T-cell (primary cell): ENCODE measurements around the gene SORBS1. TPM values are rescaled to one million over a fixed set of nuclear protein-coding genes. Genes with fewer than 3 reads are reported as not detected.

Experiments
- ATAC-seq, 4 experiments: fragments of 200-7000 bp in 3 of 4; fragments of 150-1000 bp in 1 of 4; cut with Tn5 transposase; replicated peaks in 1 of 4; 1 replicate in 3 of 4; 2 replicates in 1 of 4; pipeline ENCODE4 v1.10.0; 2021; ENCODE audit warnings: moderate library complexity in 3 of 4, mild to moderate bottlenecking in 2 of 4, moderate number of reproducible peaks in 1 of 4
- CTCF ChIA-PET, 2 donors: fragments of 300-600 bp; sonication (Branson Sonifier 250); formaldehyde crosslinking; loops; one replicate each; lab custom pipeline; 2022; ENCODE audit warnings: antibody characterized with exemption in 2 of 2; lab: Charles Lee
- POLR2A ChIA-PET, 2 donors: fragments of 300-600 bp; sonication (Branson Sonifier 250); formaldehyde crosslinking; loops; one replicate each; lab custom pipeline; 2022; ENCODE audit warnings: antibody characterized with exemption in 2 of 2; lab: Charles Lee
- DNase-seq, 35 experiments: peaks; one replicate each; pipeline versions ENCODE4 v3.0.0 to v3.0.0-alpha.2; 2013 to 2023
- H3K27ac ChIP-seq: one replicate; pipeline ENCODE4 v1.5.1; 2013; ENCODE audit warnings: low read length
- H3K27me3 ChIP-seq, 2 experiments: replicated peaks in 1 of 2; 1 replicate in 1 of 2; 2 replicates in 1 of 2; pipeline versions ENCODE4 v1.6.1 to v1.7.0; 2013; ENCODE audit warnings: low read length in 1 of 2, mixed read lengths in 1 of 2; ENCODE audit not compliant: control insufficient read depth in 2 of 2, insufficient read depth in 2 of 2; ENCODE audit errors: extremely low read depth in 1 of 2
- H3K36me3 ChIP-seq, 2 donors: 1 replicate in 1 of 2; 2 replicates in 1 of 2; pipeline versions ENCODE4 v1.6.1 to v1.7.0; 2013; ENCODE audit warnings: low read length in 1 of 2; ENCODE audit not compliant: control insufficient read depth in 2 of 2, insufficient read depth in 1 of 2; ENCODE audit errors: extremely low read depth in 1 of 2
- H3K4me1 ChIP-seq, 2 experiments: 1 replicate in 1 of 2; 2 replicates in 1 of 2; pipeline versions ENCODE4 v1.6.1 to v1.7.0; 2013; ENCODE audit warnings: low read length in 2 of 2, mixed read lengths in 1 of 2; ENCODE audit not compliant: insufficient read depth in 2 of 2, control insufficient read depth in 1 of 2; ENCODE audit errors: extremely low read depth in 1 of 2
- H3K4me3 ChIP-seq, 2 donors: 1 replicate in 1 of 2; 2 replicates in 1 of 2; pipeline versions ENCODE4 v1.5.1 to v1.7.0; 2013; ENCODE audit warnings: mild to moderate bottlenecking in 2 of 2, low read length in 1 of 2, moderate library complexity in 1 of 2; ENCODE audit not compliant: control insufficient read depth in 1 of 2; ENCODE audit errors: extremely low read depth in 1 of 2
- H3K9me3 ChIP-seq: 2 replicates; pipeline ENCODE4 v1.7.0; 2013
- H3K27ac Mint-ChIP-seq, 2 donors: one replicate each; pipeline ENCODE4 v1.8.0; 2020 to 2021; ENCODE audit warnings: mild to moderate bottlenecking in 2 of 2, mixed read lengths in 2 of 2
- H3K27me3 Mint-ChIP-seq, 2 donors: one replicate each; pipeline ENCODE4 v1.8.0; 2021 to 2022; ENCODE audit warnings: mixed read lengths in 2 of 2
- H3K36me3 Mint-ChIP-seq: one replicate; pipeline ENCODE4 v1.8.0; 2021; ENCODE audit warnings: mixed read lengths
- H3K4me1 Mint-ChIP-seq, 3 donors: one replicate each; pipeline ENCODE4 v1.8.0; 2020 to 2022; ENCODE audit warnings: mixed read lengths in 3 of 3, mild to moderate bottlenecking in 1 of 3
- H3K4me3 Mint-ChIP-seq, 3 donors: one replicate each; pipeline ENCODE4 v1.8.0; 2020 to 2022; ENCODE audit warnings: mild to moderate bottlenecking in 3 of 3, mixed read lengths in 3 of 3, moderate library complexity in 3 of 3
- H3K9me3 Mint-ChIP-seq, 3 donors: one replicate each; pipeline ENCODE4 v1.8.0; 2020 to 2022; ENCODE audit warnings: mixed read lengths in 3 of 3
- WGBS: methylation state at CpG from one replicate; pipeline ENCODE4 v1.1.5; 2013; ENCODE audit warnings: missing lambda C conversion rate; ENCODE audit not compliant: insufficient coverage; 5-methylcytosine and 5-hydroxymethylcytosine counted together
- total RNA-seq, 35 experiments: library from RNA in 6 of 35; stranded (reverse) in 6 of 35; fragments of 120-200 nt in 1 of 35; gene quantifications; one replicate each; pipeline versions ENCODE4 v1.2.1 to v1.2.4 and lab custom pipeline; 2013 to 2026

Gene SORBS1
- total RNA-seq, 5 donors from 2014 or later (not counting 1 experiment from before 2014, with no cell fraction given) = 0.98 to 2.4 (median 1.8) TPM

- Mint-ChIP-seq H3K4me1 (no peaks in the 10 kb centered on the region), H3K36me3 (no peaks in the 10 kb centered on the region), H3K27ac (no peak overlapping the region), H3K4me3 (no peak overlapping the region), H3K9me3 (no peaks in the 10 kb centered on the region), H3K27me3 (no peaks in the 10 kb centered on the region)
- Histone ChIP-seq H3K27me3 (no peaks in the 10 kb centered on the region), H3K4me3 (no peak overlapping the region), H3K4me1 (no peaks in the 10 kb centered on the region), H3K27ac (no peak overlapping the region), H3K36me3 (no peaks in the 10 kb centered on the region), H3K9me3 (no peaks in the 10 kb centered on the region)
- WGBS = 92% methylated on average over 14 of the region's 16 CpGs
- POLR2A ChIA-PET = interaction anchor here in 1 of 2 donors (0.6 kb wide), 1 partner anchor 1721 kb away, joined by 4 read pairs; no protein-coding TSS in a partner anchor
- DNase-seq (no peak), ATAC-seq (no peak)
- CTCF ChIA-PET = interaction anchor here in 1 of 2 donors (0.9 kb wide), 1 partner anchor 15 kb away, joined by 3 read pairs; no protein-coding TSS in a partner anchor
These were observed 145.5 kb downstream of the SORBS1 start for GRCh38 chr10:95415621-95416031.

GRCh38 chr10:95414844-95415485 lies 146.2 kb downstream of the SORBS1 start:
- H3K4me1 Mint-ChIP-seq = no peaks in the 10 kb centered on the region
- H3K27ac ChIP-seq = no peak overlapping the region
- no peaks in the 10 kb centered on the region for H3K36me3 ChIP-seq
- H3K27me3 ChIP-seq = no peaks in the 10 kb centered on the region
- no peak overlapping the region for H3K4me3 Mint-ChIP-seq
- no peak overlapping the region for H3K4me3 ChIP-seq
- no peak for DNase-seq
- H3K27ac Mint-ChIP-seq = no peak overlapping the region
- no peaks in the 10 kb centered on the region for H3K36me3 Mint-ChIP-seq
- ChIA-PET POLR2A (no interaction called here), CTCF (interaction anchor here in 1 of 2 donors (0.9 kb wide), 1 partner anchor 16 kb away, joined by 3 read pairs; no protein-coding TSS in a partner anchor)
- 100% methylated on average over 2 of the region's 10 CpGs for WGBS
- no peaks in the 10 kb centered on the region for H3K9me3 ChIP-seq
- ATAC-seq = no peak
- H3K27me3 Mint-ChIP-seq = no peaks in the 10 kb centered on the region
- no peaks in the 10 kb centered on the region for H3K9me3 Mint-ChIP-seq
- no peaks in the 10 kb centered on the region for H3K4me1 ChIP-seq

GRCh38 chr10:95414016-95414830 lies 146.9 kb downstream of the SORBS1 start:
- no peak for DNase-seq
- CTCF ChIA-PET = interaction anchor here in 1 of 2 donors (1.2 kb wide), 1 partner anchor 16 kb away, joined by 3 read pairs; no protein-coding TSS in a partner anchor
- WGBS = 93% methylated on average over 22 of the region's 27 CpGs

GRCh38 chr10:95413588-95413987 lies 147.6 kb downstream of the SORBS1 start:
- ATAC-seq = no peak
- Mint-ChIP-seq H3K4me1 (no peaks in the 10 kb centered on the region), H3K27ac (no peak overlapping the region), H3K4me3 (no peak overlapping the region), H3K36me3 (no peaks in the 10 kb centered on the region), H3K27me3 (no peaks in the 10 kb centered on the region), H3K9me3 (no peaks in the 10 kb centered on the region)
- H3K4me1 ChIP-seq = no peaks in the 10 kb centered on the region
- no peak overlapping the region for H3K4me3 ChIP-seq
- ChIA-PET CTCF (interaction anchor here in 1 of 2 donors (1.2 kb wide), 1 partner anchor 17 kb away, joined by 3 read pairs; no protein-coding TSS in a partner anchor), POLR2A (no interaction called here)
- H3K27ac ChIP-seq = no peak overlapping the region
- H3K9me3 ChIP-seq = no peaks in the 10 kb centered on the region
- no peak for DNase-seq
- H3K27me3 ChIP-seq = no peaks in the 10 kb centered on the region
- 100% methylated on average over 3 of the region's 5 CpGs for WGBS
- no peaks in the 10 kb centered on the region for H3K36me3 ChIP-seq

More at GRCh38 chr10:95414016-95414830, 146.9 kb downstream of the SORBS1 start:
- no peaks in the 10 kb centered on the region for H3K36me3 Mint-ChIP-seq
- H3K4me3 Mint-ChIP-seq = no peak overlapping the region
- POLR2A ChIA-PET = no interaction called here
- ATAC-seq = no peak
- H3K9me3 ChIP-seq = no peaks in the 10 kb centered on the region
- H3K4me1 Mint-ChIP-seq = no peaks in the 10 kb centered on the region
- no peaks in the 10 kb centered on the region for H3K9me3 Mint-ChIP-seq
- H3K4me1 ChIP-seq = no peaks in the 10 kb centered on the region
- no peak overlapping the region for H3K27ac ChIP-seq
- no peak overlapping the region for H3K4me3 ChIP-seq
- H3K27me3 Mint-ChIP-seq = no peaks in the 10 kb centered on the region
- no peak overlapping the region for H3K27ac Mint-ChIP-seq
- H3K36me3 ChIP-seq = no peaks in the 10 kb centered on the region
- H3K27me3 ChIP-seq = no peaks in the 10 kb centered on the region

GRCh38 chr10:95411635-95412034 lies 149.5 kb downstream of the SORBS1 start:
- Histone ChIP-seq H3K4me1 (no peaks in the 10 kb centered on the region), H3K27me3 (peaks cover 0 to 6% of the 10 kb centered on the region in 2 experiments), H3K27ac (no peak overlapping the region), H3K36me3 (no peaks in the 10 kb centered on the region), H3K4me3 (no peak overlapping the region), H3K9me3 (no peaks in the 10 kb centered on the region)
- Mint-ChIP-seq H3K9me3 (no peaks in the 10 kb centered on the region), H3K4me1 (no peaks in the 10 kb centered on the region), H3K4me3 (no peak overlapping the region), H3K27ac (no peak overlapping the region), H3K27me3 (no peaks in the 10 kb centered on the region), H3K36me3 (no peaks in the 10 kb centered on the region)
- no CpG with 5 or more reads among the region's 4 CpGs for WGBS
- ChIA-PET POLR2A (no interaction called here), CTCF (interaction anchor here in 1 of 2 donors (1.0 kb wide), 1 partner anchor 9 kb away, joined by 3 read pairs; no protein-coding TSS in a partner anchor)
- no peak for ATAC-seq
- no peak for DNase-seq

GRCh38 chr10:95408983-95409873 lies 151.9 kb downstream of the SORBS1 start:
- POLR2A ChIA-PET = no interaction called here
- CTCF ChIA-PET = no interaction called here

More at GRCh38 chr10:95408983-95409873, 151.9 kb downstream of the SORBS1 start:
- no peaks in the 10 kb centered on the region for H3K4me1 ChIP-seq
- H3K27ac Mint-ChIP-seq = no peak overlapping the region
- no peaks in the 10 kb centered on the region for H3K9me3 ChIP-seq
- H3K27me3 ChIP-seq = peaks cover 0 to 8% of the 10 kb centered on the region in 2 experiments
- H3K27ac ChIP-seq = no peak overlapping the region
- DNase-seq (no peak), ATAC-seq (no peak)
- no peak overlapping the region for H3K4me3 ChIP-seq
- H3K4me1 Mint-ChIP-seq = no peaks in the 10 kb centered on the region
- no peak overlapping the region for H3K4me3 Mint-ChIP-seq
- no peaks in the 10 kb centered on the region for H3K36me3 Mint-ChIP-seq
- no CpG with 5 or more reads among the region's 3 CpGs for WGBS
- H3K9me3 Mint-ChIP-seq = no peaks in the 10 kb centered on the region
- H3K36me3 ChIP-seq = no peaks in the 10 kb centered on the region
- no peaks in the 10 kb centered on the region for H3K27me3 Mint-ChIP-seq
